Activated effector memory CD4-positive, alpha-beta T cell treated with Interleukin-2 at 50 U/mL for 16 hours (primary cell): Measurements from ENCODE around the gene MPZL3.

ENCODE experiments used
- DNase-seq: peaks from one replicate; pipeline ENCODE4 v3.0.0-alpha.2; 2020

Gene MPZL3

GRCh38 chr11:118264569-118265465 lies 12.7 kb upstream of the MPZL3 start:
- DNase-seq: no peak

GRCh38 chr11:118263695-118264568 lies 11.8 kb upstream of the MPZL3 start, which contains the start of gene MPZL2:
Gene MPZL2 (minus strand): TSS chr11:118264297. CDS start chr11:118264153, 144 bp downstream.
- DNase-seq: peak; percentile 13

GRCh38 chr11:118263112-118263511 lies 10.9 kb upstream of the MPZL3 start:
- DNase-seq: no peak

- no peak for DNase-seq
Measured at GRCh38 chr11:118260353-118260752, 8.2 kb upstream of the MPZL3 start.

GRCh38 chr11:118259138-118259537 lies 7.0 kb upstream of the MPZL3 start:
- no peak for DNase-seq

GRCh38 chr11:118258410-118258809 lies 6.2 kb upstream of the MPZL3 start:
- DNase-seq: no peak

GRCh38 chr11:118252688-118253087 lies 523 bp upstream of the MPZL3 start:
- DNase-seq: no peak

- DNase-seq: no peak
Measured at GRCh38 chr11:118247041-118247440, 5.1 kb downstream of the MPZL3 start.

- DNase-seq: no peak
Measured at GRCh38 chr11:118245936-118246562, 6.1 kb downstream of the MPZL3 start.

GRCh38 chr11:118243993-118244762 lies 8.0 kb downstream of the MPZL3 start:
- no peak for DNase-seq

- no peak for DNase-seq
Measured at GRCh38 chr11:118243161-118243560, 9.0 kb downstream of the MPZL3 start.

GRCh38 chr11:118241764-118242098 lies 10.4 kb downstream of the MPZL3 start:
- DNase-seq: no peak

GRCh38 chr11:118240999-118241763 lies 11.0 kb downstream of the MPZL3 start:
- no peak for DNase-seq

GRCh38 chr11:118239509-118240205 lies 12.5 kb downstream of the MPZL3 start:
- no peak for DNase-seq

GRCh38 chr11:118238929-118239328 lies 13.2 kb downstream of the MPZL3 start:
- no peak for DNase-seq

- no peak for DNase-seq
Measured at GRCh38 chr11:118238421-118238820, 13.7 kb downstream of the MPZL3 start.

GRCh38 chr11:118236170-118236569 lies 16.0 kb downstream of the MPZL3 start:
- DNase-seq: no peak

- DNase-seq: no peak
Measured at GRCh38 chr11:118234833-118235232, 17.3 kb downstream of the MPZL3 start.

GRCh38 chr11:118233850-118234249 lies 18.3 kb downstream of the MPZL3 start:
- no peak for DNase-seq

- DNase-seq: no peak
Measured at GRCh38 chr11:118233377-118233776, 18.8 kb downstream of the MPZL3 start.

- no peak for DNase-seq
Measured at GRCh38 chr11:118232659-118233058, 19.5 kb downstream of the MPZL3 start.
